GM21619 (cell line): ENCODE measurements around the gene LYZL4.

Source experiments
- ATAC-seq: cut with Tn5 transposase; IDR thresholded peaks from one replicate; pipeline ENCODE4 v1.9.1; 2021; ENCODE audit not compliant: unreplicated experiment

Gene LYZL4

DNA sequence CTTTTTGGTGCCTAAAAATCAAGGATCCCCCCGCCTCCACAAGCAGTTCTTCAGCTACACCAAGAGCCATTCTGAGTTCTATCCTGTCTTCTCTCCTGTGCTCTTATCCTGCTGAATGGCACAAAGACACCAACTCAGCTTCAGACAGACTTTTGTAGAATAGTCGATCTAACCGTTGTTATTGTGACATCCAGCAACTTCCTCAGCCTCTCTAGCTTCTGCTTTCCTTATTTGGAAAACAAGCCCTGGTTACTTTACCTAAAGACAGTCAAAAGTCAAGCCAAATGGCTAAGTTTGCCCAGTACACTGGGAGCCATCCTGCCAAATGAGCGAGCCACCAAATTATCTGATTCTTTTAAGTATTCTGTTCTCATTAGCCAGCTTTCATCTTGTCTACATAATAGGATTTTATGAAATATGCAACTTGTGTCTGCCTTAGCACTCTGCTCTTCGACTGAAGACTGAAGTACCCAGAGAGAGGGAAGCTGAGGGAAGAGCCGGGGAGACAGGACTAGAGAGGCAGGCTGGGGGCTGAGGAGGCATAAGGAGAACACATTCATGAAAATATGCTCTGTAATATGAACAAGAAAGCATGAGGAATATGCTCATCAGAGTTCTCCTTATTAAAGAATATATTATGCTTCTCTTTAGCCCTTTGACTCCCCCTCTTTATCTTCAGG is 35.1 kb downstream of the LYZL4 start:
- ATAC-seq = no peak

DNA sequence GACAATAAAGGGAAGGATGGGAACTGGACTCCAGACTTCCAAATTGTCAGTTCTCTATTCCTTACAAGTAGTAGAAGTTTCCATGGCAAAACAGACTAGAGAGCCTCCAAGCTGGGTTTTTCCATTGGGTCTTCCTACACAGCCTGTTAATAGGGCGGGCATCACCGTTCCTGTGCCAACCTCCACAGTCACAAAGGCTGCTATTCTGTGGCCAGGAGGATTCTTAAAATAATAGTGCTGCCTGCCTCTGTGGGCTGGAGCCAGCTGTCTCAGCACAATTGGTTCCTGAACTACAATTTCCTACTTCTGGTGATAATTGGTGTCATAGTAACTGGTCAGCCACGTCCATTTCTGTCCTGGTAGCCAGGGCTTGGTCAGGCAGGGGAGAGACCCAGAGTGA is 38.6 kb downstream of the LYZL4 start:
- no peak for ATAC-seq

DNA sequence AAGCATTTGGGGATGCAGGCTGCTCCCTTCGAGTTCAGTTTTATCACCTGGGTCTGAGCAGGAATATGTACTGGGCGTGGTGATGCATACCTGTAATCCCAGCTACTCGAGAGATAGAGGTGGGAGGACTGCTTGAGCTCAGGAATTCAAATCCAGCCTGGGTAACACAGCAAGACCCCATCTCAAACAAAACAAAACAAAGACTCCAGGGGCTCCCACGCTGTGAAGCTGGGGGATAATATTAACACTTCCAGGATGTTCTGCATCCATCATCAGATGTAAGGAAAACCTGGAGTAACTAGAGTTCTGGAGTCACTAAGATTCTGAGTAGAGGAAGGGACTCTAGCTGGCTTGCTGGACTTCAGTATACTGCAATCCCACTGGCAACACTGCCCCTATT is 40.6 kb downstream of the LYZL4 start:
- no peak for ATAC-seq

DNA sequence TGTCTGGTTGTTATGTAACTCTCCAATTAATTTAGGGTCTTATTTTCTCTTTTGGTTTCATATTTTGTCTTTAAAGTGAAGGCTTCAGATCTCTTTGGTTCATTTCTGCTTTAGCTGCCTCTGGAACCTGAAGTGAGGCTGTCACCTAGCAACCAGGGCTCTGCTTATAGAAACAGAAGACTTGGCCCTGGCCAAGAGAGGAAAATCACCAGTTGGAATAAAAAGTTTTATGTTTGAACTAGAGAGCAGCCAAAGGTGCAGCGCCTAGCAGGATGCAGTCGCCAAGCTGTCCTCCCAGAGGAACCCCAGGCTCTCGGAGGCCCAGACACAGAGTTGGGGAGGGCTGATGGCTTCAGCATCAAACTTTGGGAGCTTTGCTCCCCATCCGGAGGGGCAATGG is 41.1 kb downstream of the LYZL4 start:
- no peak for ATAC-seq

DNA sequence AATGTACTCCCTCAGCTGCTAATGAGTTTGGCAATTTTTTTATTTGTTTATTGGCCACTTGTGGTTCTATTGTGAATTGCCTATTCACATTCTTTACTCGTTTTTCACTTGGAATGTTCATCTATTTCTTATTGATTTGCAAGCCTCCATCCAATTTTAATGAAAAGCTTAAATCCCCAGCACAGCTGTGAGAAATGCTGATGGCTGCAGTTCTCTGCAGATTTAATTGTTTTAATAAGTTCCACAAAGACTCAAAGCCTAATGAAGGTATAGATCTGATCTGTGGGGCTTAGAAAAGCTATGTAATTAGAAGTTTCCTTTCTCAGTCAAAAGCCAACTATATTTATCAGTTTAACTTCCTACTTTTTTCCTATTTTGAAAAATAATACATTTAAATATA is 41.5 kb downstream of the LYZL4 start:
- ATAC-seq = no peak

DNA sequence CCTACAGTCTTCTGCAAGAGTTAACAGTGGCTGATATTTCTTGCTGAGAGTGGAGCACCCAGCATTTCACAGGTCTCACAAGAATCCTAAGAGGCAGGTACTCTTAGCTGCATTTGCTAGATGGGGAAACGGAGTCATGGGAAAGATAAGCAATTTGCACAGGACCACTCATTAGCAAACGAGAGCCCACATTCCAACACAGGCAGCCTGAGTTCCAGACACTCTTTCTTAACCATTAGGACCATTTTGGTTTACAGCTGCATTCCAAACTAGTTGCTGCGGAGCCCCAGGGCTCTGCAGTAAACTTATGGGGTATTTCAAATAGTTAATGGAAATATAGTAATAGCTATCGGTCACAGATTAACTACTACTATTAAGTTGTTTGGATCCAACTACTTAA is 42.5 kb downstream of the LYZL4 start:
- no peak for ATAC-seq

DNA sequence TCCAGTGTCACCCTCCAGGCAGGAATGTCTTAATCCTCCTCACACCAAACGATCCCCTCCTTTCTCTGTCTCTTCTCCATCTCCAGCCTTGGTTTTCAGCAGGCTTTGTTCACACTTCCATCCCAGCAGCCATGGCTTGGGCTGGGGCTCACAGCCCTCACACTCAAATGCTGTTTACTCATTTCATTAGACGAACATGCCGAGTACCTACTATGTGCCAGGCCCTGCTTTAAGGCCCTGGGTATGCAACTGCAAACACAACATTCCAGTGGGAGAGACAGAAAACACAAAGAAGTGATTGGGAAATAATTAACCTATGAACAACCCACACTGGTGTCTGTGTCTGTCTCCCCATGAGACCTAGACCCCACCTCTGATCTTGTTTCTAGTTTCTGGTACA is 43.9 kb downstream of the LYZL4 start:
- no peak for ATAC-seq

DNA sequence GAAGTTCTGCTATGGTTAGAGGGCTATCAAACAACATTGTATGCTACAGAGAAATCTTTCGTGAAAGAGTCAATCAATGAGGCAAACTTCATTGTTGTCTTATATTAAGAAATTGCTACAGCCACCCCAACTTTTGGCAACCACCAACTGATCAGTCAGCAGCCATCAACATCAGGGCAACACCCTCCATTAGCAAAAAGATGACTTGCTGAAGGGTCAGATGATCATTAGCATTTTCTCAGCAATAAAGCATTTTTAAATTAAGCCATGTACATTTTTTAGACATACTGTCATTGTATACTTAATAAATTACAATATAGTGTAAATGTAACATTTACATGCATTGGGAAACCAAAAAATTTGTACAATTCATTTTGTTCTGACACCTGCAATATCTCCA is 53.1 kb downstream of the LYZL4 start:
- no peak for ATAC-seq

DNA sequence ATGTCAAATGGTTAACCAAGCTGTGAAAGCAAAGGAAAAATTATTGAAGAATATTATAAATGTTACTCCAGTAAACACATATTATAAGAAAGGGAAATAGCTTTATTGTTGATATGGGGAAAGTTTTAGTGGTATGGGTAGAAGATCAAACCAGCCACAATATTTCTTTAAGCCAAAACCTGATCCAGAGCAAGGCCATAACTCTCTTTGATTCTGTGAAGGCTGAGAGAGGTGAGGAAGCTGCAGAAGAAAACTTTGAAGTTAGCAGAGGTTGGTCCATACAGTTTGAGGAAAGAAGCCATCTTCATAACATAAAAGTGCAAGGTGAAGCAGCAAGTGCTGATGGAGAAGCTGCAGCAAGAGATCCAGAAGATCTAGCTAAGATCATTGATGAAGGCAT is 54.8 kb downstream of the LYZL4 start:
- no peak for ATAC-seq

DNA sequence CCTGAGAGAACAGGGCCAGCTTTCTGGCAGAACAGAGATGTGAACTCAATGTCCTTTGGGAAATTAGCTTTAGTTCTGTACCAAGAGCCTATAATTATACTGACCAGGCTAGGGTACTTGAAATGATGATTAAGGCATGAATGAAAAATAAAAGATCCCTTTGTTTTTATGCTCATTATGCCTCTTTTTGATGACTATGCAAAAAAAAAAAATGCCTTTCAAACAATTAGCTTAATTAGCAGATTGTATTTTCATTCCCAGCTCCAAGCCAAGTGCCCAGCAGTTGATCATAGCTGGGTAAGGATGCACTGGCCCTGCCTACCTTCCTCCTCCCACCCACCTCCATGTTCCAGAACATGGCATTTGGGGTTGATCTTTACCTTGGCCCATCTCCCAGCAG is 56.8 kb downstream of the LYZL4 start:
- no peak for ATAC-seq

DNA sequence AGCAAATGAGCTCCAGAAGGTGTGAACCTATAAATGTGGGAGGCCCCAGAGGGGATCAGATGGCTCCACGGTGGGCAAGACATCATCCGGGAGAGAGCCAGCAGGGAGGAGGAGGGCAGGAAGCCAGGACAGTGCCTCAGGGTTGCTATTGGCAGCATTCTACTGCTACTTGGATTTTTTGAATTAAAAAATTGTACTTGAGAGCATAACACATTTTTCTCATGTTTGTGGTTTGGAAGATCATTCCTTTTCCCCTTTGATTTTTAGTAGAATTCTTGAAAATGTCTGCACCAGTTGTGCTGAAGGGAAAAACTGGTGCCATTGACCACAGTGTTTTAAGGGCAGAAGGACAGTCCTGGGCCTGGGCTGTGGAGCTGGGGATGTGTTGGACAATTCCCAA is 59.2 kb downstream of the LYZL4 start:
- ATAC-seq = no peak

DNA sequence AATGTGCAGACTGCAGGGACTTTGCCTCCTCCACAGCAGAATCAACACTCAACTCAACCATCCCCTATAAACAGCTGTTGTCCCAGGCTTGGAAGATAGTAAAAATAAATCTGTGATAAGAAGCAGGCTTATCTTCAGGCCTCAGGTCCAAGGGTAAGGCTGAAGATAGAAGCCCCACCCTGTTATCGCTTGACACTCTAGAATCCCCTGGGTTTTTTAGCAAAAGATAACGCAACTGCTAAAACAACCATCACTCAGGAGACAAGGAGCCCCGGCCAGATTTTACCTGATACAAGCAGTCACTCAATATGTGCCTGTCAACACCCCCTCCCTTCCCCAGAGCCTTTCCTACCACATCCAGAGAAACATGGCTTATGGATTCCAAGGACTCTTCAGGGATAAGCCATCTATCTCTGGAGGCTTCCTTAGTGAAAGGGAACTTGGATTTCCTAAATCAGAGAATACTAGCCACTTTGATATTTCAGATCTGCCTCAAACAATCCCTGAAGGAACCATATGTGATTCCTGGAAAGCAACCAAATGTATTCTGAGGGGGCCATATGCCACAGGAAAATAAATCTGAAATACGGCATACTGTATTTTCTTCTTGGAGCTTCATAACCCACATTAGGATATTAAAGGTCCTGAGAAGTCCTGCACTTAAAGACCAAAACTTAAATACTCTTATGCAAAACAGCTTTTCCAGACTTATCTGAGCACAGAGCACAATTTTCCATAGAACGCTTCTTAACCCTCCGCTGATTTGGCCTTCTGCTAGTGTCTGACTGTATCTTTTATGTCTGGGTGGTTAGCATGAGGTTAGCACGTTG is 60.4 kb downstream of the LYZL4 start:
- no peak for ATAC-seq

DNA sequence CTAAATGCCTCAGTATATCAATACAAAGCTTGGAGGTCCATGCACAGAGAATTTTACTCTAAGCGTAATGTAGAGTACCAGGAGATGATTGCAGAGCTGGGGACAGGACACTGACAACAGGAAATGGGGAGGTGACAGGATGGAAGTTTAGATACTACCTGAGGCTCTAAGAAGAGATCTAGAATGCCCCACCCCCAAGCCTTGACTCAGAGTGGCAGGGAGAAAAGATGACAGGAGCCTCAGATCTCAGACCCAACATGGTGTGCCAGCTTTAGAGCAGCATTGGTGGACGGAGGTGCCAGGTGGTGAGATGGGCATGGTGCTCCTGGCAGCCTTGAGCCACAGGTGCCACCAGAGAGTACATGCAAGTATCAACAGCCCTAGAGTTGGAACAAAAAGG is 62.5 kb downstream of the LYZL4 start:
- ATAC-seq = no peak
